ENCODE data around the gene KIF17.
"Not testable (repeated sequence)": the region's sequence is repeated elsewhere in the genome, so short reads cannot be mapped to it uniquely, and the experiment has no call there.

Gene KIF17

GRCh38 chr1:20685099-20685662 lies 32.6 kb downstream of the KIF17 start:
- DNase-seq = peak; percentile 59

- DNase-seq = no peak
These were observed 33.2 kb downstream of the KIF17 start for GRCh38 chr1:20684651-20685050.

GRCh38 chr1:20684050-20684620 lies 33.7 kb downstream of the KIF17 start:
- DNase-seq = peak; percentile 49

GRCh38 chr1:20683614-20684013 lies 34.2 kb downstream of the KIF17 start:
- DNase-seq = no peak

GRCh38 chr1:20682571-20683236 lies 35.1 kb downstream of the KIF17 start:
- peak; percentile 56 for DNase-seq

GRCh38 chr1:20681999-20682398 lies 35.8 kb downstream of the KIF17 start:
- no peak for DNase-seq

- DNase-seq = no peak
These were observed 37.5 kb downstream of the KIF17 start for GRCh38 chr1:20680269-20680668.

GRCh38 chr1:20678599-20678998 lies 39.2 kb downstream of the KIF17 start:
- DNase-seq = peak; percentile 29

- DNase-seq = not testable (repeated sequence)
These were observed 44.2 kb downstream of the KIF17 start for GRCh38 chr1:20673626-20674025.

GRCh38 chr1:20672265-20672632 lies 45.6 kb downstream of the KIF17 start:
- no peak for DNase-seq

- no peak for DNase-seq
These were observed 46.9 kb downstream of the KIF17 start for GRCh38 chr1:20670936-20671335.

- DNase-seq = no peak
These were observed 49.2 kb downstream of the KIF17 start for GRCh38 chr1:20668581-20668980.

GRCh38 chr1:20666804-20667203 lies 51.0 kb downstream of the KIF17 start:
- DNase-seq = peak; percentile 22

- no peak for DNase-seq
These were observed 51.7 kb downstream of the KIF17 start for GRCh38 chr1:20666146-20666545.

- no peak for DNase-seq
These were observed 52.1 kb downstream of the KIF17 start for GRCh38 chr1:20665726-20666125.

GRCh38 chr1:20663969-20664715 lies 53.7 kb downstream of the KIF17 start:
- no peak for DNase-seq

GRCh38 chr1:20663365-20663764 lies 54.4 kb downstream of the KIF17 start:
- DNase-seq = no peak

- no peak for DNase-seq
These were observed 55.7 kb downstream of the KIF17 start for GRCh38 chr1:20662110-20662475.

- DNase-seq = peak; percentile 99
These were observed 56.3 kb downstream of the KIF17 start, which contains the start of gene DDOST for GRCh38 chr1:20661207-20662109. Gene DDOST (minus strand): TSS chr1:20661369. CDS start chr1:20661350, 19 bp downstream.

GRCh38 chr1:20660847-20661206 lies 57.0 kb downstream of the KIF17 start:
- DNase-seq = no peak

GRCh38 chr1:20660363-20660762 lies 57.4 kb downstream of the KIF17 start:
- peak; percentile 18 for DNase-seq

GRCh38 chr1:20658166-20658915 lies 59.5 kb downstream of the KIF17 start:
- no peak for DNase-seq
